Measurements from ENCODE around the gene INPP4A.

The INPP4A gene

DNA sequence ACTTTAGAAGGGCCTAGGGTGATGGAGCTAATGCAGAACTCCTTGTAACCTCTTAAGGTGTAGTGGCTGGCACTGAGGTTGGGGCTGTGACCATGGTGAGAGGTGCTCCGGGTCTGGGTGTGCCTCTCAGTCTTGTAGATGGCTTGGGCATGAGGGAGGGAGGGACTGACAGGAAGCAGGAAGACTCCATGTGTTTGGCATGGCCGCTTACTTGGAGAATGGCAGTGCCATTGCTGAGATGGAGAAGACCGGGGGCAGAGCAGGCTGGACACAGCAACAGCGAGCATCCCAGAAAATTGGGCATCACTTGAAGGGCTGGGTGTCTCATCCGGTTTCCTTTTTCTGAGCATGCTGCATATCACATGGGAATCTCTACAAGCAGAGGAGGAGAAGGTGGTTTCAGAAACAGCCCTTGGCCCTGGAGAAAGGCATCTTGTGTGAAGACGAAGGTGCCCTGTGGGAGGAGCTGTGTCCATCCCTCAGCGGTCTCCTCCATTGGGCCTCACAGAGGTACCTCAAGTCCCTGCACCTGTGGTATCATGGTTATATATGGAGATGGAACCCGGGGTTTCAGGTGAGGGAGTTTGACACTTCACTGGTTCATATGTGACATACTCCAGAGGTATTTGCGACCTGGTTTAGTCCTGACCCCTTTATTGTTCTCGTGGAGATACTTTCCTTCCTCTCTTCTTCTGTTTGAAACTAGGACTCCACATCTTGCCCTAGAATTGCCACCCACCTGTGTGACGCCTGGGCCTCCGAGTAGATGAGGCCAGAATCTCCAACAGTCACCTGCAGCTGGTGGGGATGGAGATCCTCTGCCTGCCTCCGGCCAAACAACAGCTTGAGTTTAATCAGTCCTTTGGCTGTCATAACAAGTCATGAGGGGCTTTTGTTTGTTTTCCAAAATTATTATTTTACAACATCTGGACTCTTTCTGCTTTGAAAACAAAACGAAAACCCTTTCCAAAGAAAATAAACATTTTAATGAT, 45.6 kb downstream of the INPP4A start:
- no peak overlapping the region for H3K27ac ChIP-seq (ENCODE audit: low read depth, low read length)

DNA sequence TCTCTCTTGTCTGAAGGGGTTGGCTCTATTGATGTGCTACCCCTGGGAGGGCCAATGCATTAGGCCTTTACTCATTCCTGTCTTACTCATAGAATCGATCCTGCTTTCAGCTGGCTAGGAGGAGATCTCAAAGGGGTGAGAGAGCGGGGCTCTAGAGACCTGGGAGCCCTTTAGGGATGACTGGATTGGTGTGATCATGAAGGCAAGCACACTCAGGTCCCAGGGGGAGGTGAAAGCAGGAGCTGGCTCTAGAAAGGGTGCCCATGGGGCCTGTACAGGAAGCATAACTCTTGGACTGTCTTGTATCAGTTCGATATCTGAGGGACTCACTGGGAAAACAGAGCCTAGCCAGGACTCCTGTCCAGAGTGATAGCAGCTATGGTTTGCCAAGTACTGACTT, 47.8 kb downstream of the INPP4A start:
- Histone ChIP-seq H3K4me3 (ENCODE audit: low read depth in 1 of 5, low read length in 5 of 5) (no peak overlapping the region), H3K9ac (ENCODE audit: low read length in 5 of 5) (no peak overlapping the region), H3K9me3 (ENCODE audit: control insufficient read depth in 5 of 5, low read length in 5 of 5) (no peaks in the 10 kb centered on the region), H3K4me1 (ENCODE audit: control insufficient read depth in 5 of 5, insufficient read depth in 5 of 5, low read length in 5 of 5) (peaks cover 0 to 46% (median 29%) of the 10 kb centered on the region in 5 donors), H3K27ac (ENCODE audit: low read depth, low read length) (no peak overlapping the region), H3K27me3 (ENCODE audit: control insufficient read depth in 5 of 5, insufficient read depth in 4 of 5, low read length in 5 of 5) (no peaks in the 10 kb centered on the region), H3K36me3 (ENCODE audit: control insufficient read depth in 5 of 5, insufficient read depth in 5 of 5, low read length in 5 of 5) (no peaks in the 10 kb centered on the region)

More for the DNA sequence above, 45.6 kb downstream of the INPP4A start:
- Histone ChIP-seq H3K36me3 (ENCODE audit: control insufficient read depth in 5 of 5, insufficient read depth in 5 of 5, low read length in 5 of 5) (no peaks in the 10 kb centered on the region), H3K9me3 (ENCODE audit: control insufficient read depth in 5 of 5, low read length in 5 of 5) (no peaks in the 10 kb centered on the region), H3K4me3 (ENCODE audit: low read depth in 1 of 5, low read length in 5 of 5) (no peak overlapping the region), H3K27me3 (ENCODE audit: control insufficient read depth in 5 of 5, insufficient read depth in 4 of 5, low read length in 5 of 5) (no peaks in the 10 kb centered on the region), H3K4me1 (ENCODE audit: control insufficient read depth in 5 of 5, insufficient read depth in 5 of 5, low read length in 5 of 5) (peaks cover 0 to 55% (median 29%) of the 10 kb centered on the region in 5 donors), H3K9ac (ENCODE audit: low read length in 5 of 5) (no peak overlapping the region)

DNA sequence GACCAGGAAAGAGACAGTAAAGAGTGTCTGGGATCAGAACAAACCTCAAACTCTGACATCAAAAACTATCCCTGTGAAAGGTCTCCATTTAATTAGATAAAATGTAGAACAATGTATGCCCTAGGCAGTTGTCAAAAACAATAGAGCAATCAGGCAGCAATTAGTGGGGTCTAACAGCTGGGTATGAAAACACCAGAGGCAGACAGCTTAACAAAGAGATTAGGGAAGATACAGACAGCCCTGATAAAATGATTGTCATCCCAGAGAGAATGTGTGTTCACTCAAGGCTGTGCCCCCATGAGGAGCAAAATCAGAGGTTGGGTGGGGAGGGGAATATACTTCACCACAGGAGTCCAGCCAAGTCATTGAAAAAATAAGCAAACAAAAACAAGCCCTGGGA, 50.0 kb downstream of the INPP4A start:
- peaks cover 0 to 36% (median 17%) of the 10 kb centered on the region in 5 donors for H3K4me1 ChIP-seq (ENCODE audit: control insufficient read depth in 5 of 5, insufficient read depth in 5 of 5, low read length in 5 of 5)
- H3K27me3 ChIP-seq (ENCODE audit: control insufficient read depth in 5 of 5, insufficient read depth in 4 of 5, low read length in 5 of 5), result no peaks in the 10 kb centered on the region
- no peak overlapping the region for H3K27ac ChIP-seq (ENCODE audit: low read depth, low read length)
- no peaks in the 10 kb centered on the region for H3K9me3 ChIP-seq (ENCODE audit: control insufficient read depth in 5 of 5, low read length in 5 of 5)
- H3K9ac ChIP-seq (ENCODE audit: low read length in 5 of 5), result no peak overlapping the region
- no peaks in the 10 kb centered on the region for H3K36me3 ChIP-seq (ENCODE audit: control insufficient read depth in 5 of 5, insufficient read depth in 5 of 5, low read length in 5 of 5)
- H3K4me3 ChIP-seq (ENCODE audit: low read depth in 1 of 5, low read length in 5 of 5), result no peak overlapping the region

DNA sequence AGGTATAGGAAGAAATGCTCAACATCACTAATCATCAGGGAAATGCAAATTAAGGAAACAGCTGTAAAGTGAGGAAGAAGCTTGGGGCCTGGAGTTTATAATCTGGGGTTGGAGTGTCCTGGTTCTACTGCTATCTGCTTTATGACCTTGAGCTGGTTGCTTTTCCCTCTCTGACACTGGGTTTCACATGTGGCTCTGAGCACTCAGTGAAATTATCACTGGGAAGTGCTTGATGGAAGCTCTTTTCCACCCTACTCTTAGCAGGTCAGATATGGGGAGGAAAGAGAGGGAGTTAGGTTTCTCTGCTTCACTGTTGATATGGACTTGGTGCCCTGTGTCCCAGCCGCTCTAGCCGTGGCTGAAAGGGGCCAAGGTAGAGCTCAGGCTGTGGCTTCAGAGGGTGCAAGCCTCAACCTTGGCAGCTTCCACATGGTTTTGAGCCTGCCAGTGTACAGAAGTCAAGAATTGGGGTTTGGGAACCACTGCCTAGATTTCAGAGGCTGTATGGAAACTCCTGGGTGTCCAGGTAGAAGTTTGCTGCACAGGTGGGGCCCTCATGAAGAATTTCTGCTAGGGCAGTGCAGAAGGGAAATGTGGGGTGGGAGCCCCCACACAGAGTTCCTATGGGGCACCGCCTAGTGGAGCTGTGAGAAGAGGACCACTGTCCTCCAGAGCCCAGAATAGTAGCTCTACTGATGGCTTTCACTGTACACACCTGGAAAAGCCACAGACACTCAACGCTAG, 52.3 kb downstream of the INPP4A start:
- H3K9me3 ChIP-seq (ENCODE audit: control insufficient read depth in 5 of 5, low read length in 5 of 5), result no peaks in the 10 kb centered on the region
- no peak overlapping the region for H3K27ac ChIP-seq (ENCODE audit: low read depth, low read length)
- peaks cover 0 to 27% (median 15%) of the 10 kb centered on the region in 5 donors for H3K4me1 ChIP-seq (ENCODE audit: control insufficient read depth in 5 of 5, insufficient read depth in 5 of 5, low read length in 5 of 5)
- no peaks in the 10 kb centered on the region for H3K36me3 ChIP-seq (ENCODE audit: control insufficient read depth in 5 of 5, insufficient read depth in 5 of 5, low read length in 5 of 5)
- no peaks in the 10 kb centered on the region for H3K27me3 ChIP-seq (ENCODE audit: control insufficient read depth in 5 of 5, insufficient read depth in 4 of 5, low read length in 5 of 5)
- H3K9ac ChIP-seq (ENCODE audit: low read length in 5 of 5), result no peak overlapping the region
- no peak overlapping the region for H3K4me3 ChIP-seq (ENCODE audit: low read depth in 1 of 5, low read length in 5 of 5)

DNA sequence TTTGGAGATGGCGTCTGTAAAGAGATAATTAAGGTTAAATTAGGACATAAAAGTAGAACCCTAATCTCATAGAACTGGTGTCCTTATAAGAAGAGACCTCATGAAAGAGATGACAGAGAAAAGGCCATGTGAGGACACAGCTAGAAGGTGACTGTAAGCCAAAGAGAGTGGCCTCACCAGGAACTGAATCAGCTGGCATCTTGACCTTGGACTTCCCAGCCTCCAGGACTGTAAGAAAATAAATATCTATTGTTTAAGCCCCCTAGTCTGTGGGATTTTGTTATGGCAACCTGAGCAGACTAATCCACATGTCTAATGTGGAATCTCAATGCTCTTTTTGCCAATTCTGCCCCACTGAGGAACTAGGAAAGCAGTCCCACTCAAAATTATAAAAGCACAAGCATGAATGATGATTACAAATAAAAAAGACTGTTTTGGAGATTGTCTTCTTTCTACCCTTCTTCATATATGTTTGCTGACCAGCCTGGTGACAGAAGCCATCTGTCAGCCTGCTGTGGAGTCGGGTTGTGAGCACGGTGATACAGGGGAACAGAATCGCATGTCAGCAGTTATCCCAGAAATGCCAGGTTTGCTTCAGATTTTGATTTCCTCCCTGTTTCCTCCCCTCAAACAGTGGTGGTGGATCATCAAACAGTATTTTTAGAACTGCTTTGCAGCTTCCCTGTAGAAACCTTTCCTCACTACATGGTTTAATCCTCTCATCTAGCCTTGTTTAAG, 54.2 kb downstream of the INPP4A start:
- H3K27ac ChIP-seq (ENCODE audit: low read depth, low read length), result no peak overlapping the region

DNA sequence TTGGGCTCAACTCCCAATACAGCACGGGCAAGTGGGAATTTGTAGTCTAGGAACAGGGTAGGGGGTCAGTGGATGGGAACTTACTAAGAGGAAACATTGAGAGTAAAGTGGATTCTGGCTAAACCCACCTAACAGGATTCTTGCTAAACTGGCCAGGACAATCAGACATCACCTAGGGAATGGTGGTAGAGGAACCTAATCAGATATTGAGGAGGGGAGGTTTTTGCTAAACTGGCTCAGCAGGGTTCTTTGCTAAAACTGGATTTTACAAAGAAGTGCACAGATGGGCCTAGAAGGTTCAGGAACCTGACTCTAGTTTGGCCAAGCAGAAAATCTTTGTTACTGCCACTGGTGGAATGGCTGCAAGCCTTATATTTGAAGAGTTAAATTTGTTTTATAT, 55.9 kb downstream of the INPP4A start:
- Histone ChIP-seq H3K9me3 (ENCODE audit: control insufficient read depth in 5 of 5, low read length in 5 of 5) (no peaks in the 10 kb centered on the region), H3K4me3 (ENCODE audit: low read depth in 1 of 5, low read length in 5 of 5) (no peak overlapping the region), H3K9ac (ENCODE audit: low read length in 5 of 5) (no peak overlapping the region), H3K27me3 (ENCODE audit: control insufficient read depth in 5 of 5, insufficient read depth in 4 of 5, low read length in 5 of 5) (no peaks in the 10 kb centered on the region), H3K27ac (ENCODE audit: low read depth, low read length) (no peak overlapping the region), H3K4me1 (ENCODE audit: control insufficient read depth in 5 of 5, insufficient read depth in 5 of 5, low read length in 5 of 5) (peaks cover 2 to 43% (median 38%) of the 10 kb centered on the region in 5 donors), H3K36me3 (ENCODE audit: control insufficient read depth in 5 of 5, insufficient read depth in 5 of 5, low read length in 5 of 5) (no peaks in the 10 kb centered on the region)

More for the DNA sequence above, 54.2 kb downstream of the INPP4A start:
- no peak overlapping the region for H3K4me3 ChIP-seq (ENCODE audit: low read depth in 1 of 5, low read length in 5 of 5)
- no peak overlapping the region for H3K9ac ChIP-seq (ENCODE audit: low read length in 5 of 5)
- peaks cover 0 to 40% (median 28%) of the 10 kb centered on the region in 5 donors for H3K4me1 ChIP-seq (ENCODE audit: control insufficient read depth in 5 of 5, insufficient read depth in 5 of 5, low read length in 5 of 5)
- no peaks in the 10 kb centered on the region for H3K9me3 ChIP-seq (ENCODE audit: control insufficient read depth in 5 of 5, low read length in 5 of 5)
- no peaks in the 10 kb centered on the region for H3K36me3 ChIP-seq (ENCODE audit: control insufficient read depth in 5 of 5, insufficient read depth in 5 of 5, low read length in 5 of 5)
- H3K27me3 ChIP-seq (ENCODE audit: control insufficient read depth in 5 of 5, insufficient read depth in 4 of 5, low read length in 5 of 5), result no peaks in the 10 kb centered on the region

DNA sequence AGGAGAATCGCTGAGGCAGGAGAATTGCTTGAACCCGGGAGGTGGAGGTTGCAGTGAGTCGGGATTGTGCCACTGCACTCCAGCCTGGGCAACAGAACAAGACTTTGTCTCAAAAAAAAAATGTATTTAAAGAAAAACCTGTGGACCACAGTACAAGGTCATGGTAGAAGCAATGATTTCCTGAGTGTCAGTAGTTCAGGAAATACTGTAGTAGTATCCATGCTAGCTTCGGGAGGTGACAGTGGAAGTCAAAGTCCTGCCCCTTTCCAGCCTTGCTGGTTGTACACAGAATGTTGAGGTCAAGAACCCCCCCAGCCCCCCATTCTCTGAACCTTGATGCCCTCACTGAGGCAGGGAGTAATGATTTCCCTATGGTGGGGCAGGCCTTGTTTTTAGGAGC, 56.6 kb downstream of the INPP4A start:
- Histone ChIP-seq H3K4me3 (ENCODE audit: low read depth in 1 of 5, low read length in 5 of 5) (no peak overlapping the region), H3K27me3 (ENCODE audit: control insufficient read depth in 5 of 5, insufficient read depth in 4 of 5, low read length in 5 of 5) (no peaks in the 10 kb centered on the region), H3K36me3 (ENCODE audit: control insufficient read depth in 5 of 5, insufficient read depth in 5 of 5, low read length in 5 of 5) (no peaks in the 10 kb centered on the region), H3K9me3 (ENCODE audit: control insufficient read depth in 5 of 5, low read length in 5 of 5) (no peaks in the 10 kb centered on the region), H3K27ac (ENCODE audit: low read depth, low read length) (no peak overlapping the region), H3K9ac (ENCODE audit: low read length in 5 of 5) (no peak overlapping the region), H3K4me1 (ENCODE audit: control insufficient read depth in 5 of 5, insufficient read depth in 5 of 5, low read length in 5 of 5) (peaks cover 4 to 49% (median 41%) of the 10 kb centered on the region in 5 donors)

DNA sequence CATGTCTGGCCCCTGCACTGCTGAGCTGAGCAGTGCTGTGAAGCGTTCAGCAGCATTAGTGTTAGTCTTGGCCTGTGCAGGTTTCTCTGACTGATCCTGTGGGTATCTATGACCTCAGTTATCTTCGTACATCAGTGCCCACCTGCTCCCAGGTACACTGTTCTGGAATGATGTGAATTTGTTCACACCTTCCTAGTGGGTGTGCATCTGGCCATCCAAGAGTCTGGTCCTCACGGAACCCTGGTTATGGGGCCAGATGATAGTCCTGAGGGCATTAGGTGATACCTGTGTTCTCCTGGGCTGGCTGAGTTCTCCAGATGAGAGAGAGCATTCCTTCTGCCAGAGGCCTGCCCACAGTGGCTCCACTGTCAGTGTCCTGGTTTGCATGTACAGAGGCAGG, 57.2 kb downstream of the INPP4A start:
- Histone ChIP-seq H3K4me1 (ENCODE audit: control insufficient read depth in 5 of 5, insufficient read depth in 5 of 5, low read length in 5 of 5) (peaks cover 4 to 55% (median 46%) of the 10 kb centered on the region in 5 donors), H3K36me3 (ENCODE audit: control insufficient read depth in 5 of 5, insufficient read depth in 5 of 5, low read length in 5 of 5) (no peaks in the 10 kb centered on the region), H3K27ac (ENCODE audit: low read depth, low read length) (no peak overlapping the region)

DNA sequence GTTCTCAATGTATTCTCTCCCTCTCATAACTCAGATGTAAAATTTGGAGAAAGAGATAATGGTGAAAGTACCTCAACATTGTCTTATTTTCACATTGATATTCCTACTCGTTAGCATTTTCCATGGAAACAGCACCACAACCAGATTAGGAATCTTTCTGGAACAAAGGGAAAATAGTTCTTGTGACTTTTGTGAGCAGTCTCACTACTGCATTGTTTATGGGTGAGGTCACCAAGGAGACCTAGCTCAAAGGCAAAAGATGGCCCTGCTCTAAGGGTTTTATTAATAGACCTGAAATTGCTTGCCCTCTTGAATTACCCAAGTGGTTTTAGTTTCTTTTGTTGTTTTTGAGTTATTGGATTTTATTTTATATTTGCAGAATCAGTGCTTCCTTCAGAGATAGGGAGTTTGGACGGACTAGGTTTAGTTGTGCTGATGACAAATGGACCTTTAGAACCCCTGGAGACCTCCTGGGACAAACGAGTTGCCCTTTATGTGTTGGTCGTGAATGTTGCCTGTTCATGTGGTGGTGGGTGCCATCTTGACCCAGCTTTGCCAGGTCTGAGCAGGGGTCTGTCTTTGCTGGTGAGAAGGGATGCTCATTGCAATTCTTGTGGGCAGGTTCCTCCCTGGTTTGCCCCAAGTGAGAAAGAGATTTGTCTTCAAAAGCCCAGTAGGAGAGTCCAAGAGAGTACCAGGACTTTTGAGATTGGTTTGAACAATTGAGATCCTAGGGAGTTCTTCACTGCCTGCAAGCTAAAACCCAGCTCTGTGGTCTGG, 58.1 kb downstream of the INPP4A start:
- H3K27ac ChIP-seq (ENCODE audit: low read depth, low read length), result no peak overlapping the region
- no peak overlapping the region for H3K9ac ChIP-seq (ENCODE audit: low read length in 5 of 5)
- H3K4me1 ChIP-seq (ENCODE audit: control insufficient read depth in 5 of 5, insufficient read depth in 5 of 5, low read length in 5 of 5), result peaks cover 4 to 64% (median 50%) of the 10 kb centered on the region in 5 donors

More for the DNA sequence above, 57.2 kb downstream of the INPP4A start:
- Histone ChIP-seq H3K27me3 (ENCODE audit: control insufficient read depth in 5 of 5, insufficient read depth in 4 of 5, low read length in 5 of 5) (no peaks in the 10 kb centered on the region), H3K9me3 (ENCODE audit: control insufficient read depth in 5 of 5, low read length in 5 of 5) (no peaks in the 10 kb centered on the region), H3K4me3 (ENCODE audit: low read depth in 1 of 5, low read length in 5 of 5) (no peak overlapping the region), H3K9ac (ENCODE audit: low read length in 5 of 5) (no peak overlapping the region)

More for the DNA sequence above, 58.1 kb downstream of the INPP4A start:
- Histone ChIP-seq H3K36me3 (ENCODE audit: control insufficient read depth in 5 of 5, insufficient read depth in 5 of 5, low read length in 5 of 5) (no peaks in the 10 kb centered on the region), H3K27me3 (ENCODE audit: control insufficient read depth in 5 of 5, insufficient read depth in 4 of 5, low read length in 5 of 5) (no peaks in the 10 kb centered on the region), H3K4me3 (ENCODE audit: low read depth in 1 of 5, low read length in 5 of 5) (no peak overlapping the region), H3K9me3 (ENCODE audit: control insufficient read depth in 5 of 5, low read length in 5 of 5) (no peaks in the 10 kb centered on the region)
